ENCODE data around the gene CEMIP.

The CEMIP gene

GRCh38 chr15:80823995-80824394 is 44.8 kb downstream of the CEMIP start:
- DNase-seq: no peak

- no peak for DNase-seq
Measured at GRCh38 chr15:80825361-80826030, 46.3 kb downstream of the CEMIP start.

GRCh38 chr15:80828796-80829195 is 49.6 kb downstream of the CEMIP start:
- no peak for DNase-seq

- no peak for DNase-seq
Measured at GRCh38 chr15:80830677-80831076, 51.5 kb downstream of the CEMIP start.

- DNase-seq: no peak
Measured at GRCh38 chr15:80831192-80831591, 52.0 kb downstream of the CEMIP start.

- no peak for DNase-seq
Measured at GRCh38 chr15:80831606-80832224, 52.5 kb downstream of the CEMIP start.

GRCh38 chr15:80832686-80833085 is 53.5 kb downstream of the CEMIP start:
- no peak for DNase-seq

- DNase-seq: no peak
Measured at GRCh38 chr15:80834402-80834801, 55.2 kb downstream of the CEMIP start.

- no peak for DNase-seq
Measured at GRCh38 chr15:80834906-80835305, 55.7 kb downstream of the CEMIP start.

- no peak for DNase-seq
Measured at GRCh38 chr15:80835336-80835735, 56.2 kb downstream of the CEMIP start.

- no peak for DNase-seq
Measured at GRCh38 chr15:80836223-80836622, 57.1 kb downstream of the CEMIP start.

GRCh38 chr15:80837006-80837405 is 57.8 kb downstream of the CEMIP start:
- DNase-seq: no peak

- DNase-seq: no peak
Measured at GRCh38 chr15:80838012-80838411, 58.8 kb downstream of the CEMIP start.

- no peak for DNase-seq
Measured at GRCh38 chr15:80838666-80839065, 59.5 kb downstream of the CEMIP start.

- DNase-seq: no peak
Measured at GRCh38 chr15:80839764-80840130, 60.6 kb downstream of the CEMIP start.

- no peak for DNase-seq
Measured at GRCh38 chr15:80840182-80841130, 61.3 kb downstream of the CEMIP start.

GRCh38 chr15:80841541-80841940 is 62.4 kb downstream of the CEMIP start:
- no peak for DNase-seq

GRCh38 chr15:80844011-80844732 is 65.0 kb downstream of the CEMIP start:
- DNase-seq: no peak

GRCh38 chr15:80846031-80846815 is 67.1 kb downstream of the CEMIP start:
- no peak for DNase-seq

- DNase-seq: no peak
Measured at GRCh38 chr15:80849308-80849707, 70.1 kb downstream of the CEMIP start.

GRCh38 chr15:80850941-80851451 is 71.8 kb downstream of the CEMIP start:
- DNase-seq: no peak

GRCh38 chr15:80852676-80853075 is 73.5 kb downstream of the CEMIP start:
- DNase-seq: no peak

Data from activated T-cell treated with anti-CD3 and anti-CD28 coated beads for 4 hours (primary cell).